Measurements from ENCODE around the gene HOXB1.
A peak's percentile ranks its signal among the peaks of the same experiment; 100 is the strongest.

HOXB1 gene

GRCh38 chr17:48530887-48531272 is at the start of gene HOXB1:
Gene HOXB1, minus strand, starts transcription at chr17:48531011. Its CDS starts 107 bp downstream, at chr17:48530904.
- DNase-seq: no peak

- DNase-seq: peak; percentile 63
Observed at GRCh38 chr17:48579760-48580554, 49.1 kb upstream of the HOXB1 start.

GRCh38 chr17:48579471-48579759 is 48.6 kb upstream of the HOXB1 start:
- DNase-seq: no peak

- DNase-seq: peak; percentile 67
Observed at GRCh38 chr17:48578616-48579470, 48.0 kb upstream of the HOXB1 start.

GRCh38 chr17:48577946-48578615 is 47.3 kb upstream of the HOXB1 start, which contains the start of gene HOXB4:
Gene HOXB4, minus strand, starts transcription at chr17:48578350. Its CDS starts 31 bp downstream, at chr17:48578319.
- DNase-seq: peak; percentile 95

GRCh38 chr17:48577330-48577945 is 46.6 kb upstream of the HOXB1 start:
- DNase-seq: peak; percentile 64

GRCh38 chr17:48576479-48577309 is 45.9 kb upstream of the HOXB1 start:
- peak; percentile 77 for DNase-seq

GRCh38 chr17:48575673-48576478 is 45.1 kb upstream of the HOXB1 start:
- no peak for DNase-seq

- no peak for DNase-seq
Observed at GRCh38 chr17:48575066-48575582, 44.3 kb upstream of the HOXB1 start.

- DNase-seq: no peak
Observed at GRCh38 chr17:48574505-48575065, 43.8 kb upstream of the HOXB1 start.

GRCh38 chr17:48571826-48572417 is 41.1 kb upstream of the HOXB1 start:
- no peak for DNase-seq

GRCh38 chr17:48571024-48571818 is 40.4 kb upstream of the HOXB1 start:
- no peak for DNase-seq

- DNase-seq: no peak
Observed at GRCh38 chr17:48570325-48571023, 39.7 kb upstream of the HOXB1 start.

GRCh38 chr17:48569674-48570324 is 39.0 kb upstream of the HOXB1 start:
- DNase-seq: no peak

- no peak for DNase-seq
Observed at GRCh38 chr17:48569240-48569582, 38.4 kb upstream of the HOXB1 start.

GRCh38 chr17:48568499-48569239 is 37.9 kb upstream of the HOXB1 start:
- DNase-seq: no peak

- no peak for DNase-seq
Observed at GRCh38 chr17:48567646-48568354, 37.0 kb upstream of the HOXB1 start.
